HepG2 (cell line): ENCODE measurements around the gene AJM1. TPM values are rescaled to one million over a fixed set of nuclear protein-coding genes. Genes with fewer than 3 reads are reported as not detected.
A peak's percentile ranks its signal among the peaks of the same experiment; 100 is the strongest.
"Not testable (repeated sequence)": the region's sequence is repeated elsewhere in the genome, so short reads cannot be mapped to it uniquely, and the experiment has no call there.

ENCODE experiments used
- ATAC-seq: fragments of 200-7000 bp; cut with Tn5 transposase; 3 replicates; pipeline ENCODE4 v1.9.1; 2020; ENCODE audit warnings: mild to moderate bottlenecking, moderate library complexity
- BruUV-seq: library from RNA; stranded (reverse); fragments of 400-500 nt; replicated peaks from 2 replicates; lab custom pipeline; 2021; lab: Mats Ljungman, UMichigan
- CTCF ChIA-PET: fragments of 300-600 bp; formaldehyde crosslinking; extraction: SDS; loops from one replicate; lab custom pipeline; 2021; ENCODE audit warnings: low total read pairs, inconsistent platforms, low intra/inter-chr PET ratio; lab: Yijun Ruan, JAX
- POLR2A ChIA-PET: fragments of 350-600 bp; sonication (Branson Sonifier 250); formaldehyde crosslinking; loops from one replicate; lab custom pipeline; 2020; ENCODE audit warnings: antibody characterized with exemption, inconsistent platforms; lab: Yijun Ruan, JAX
- DNase-seq: peaks from one replicate; pipeline ENCODE4 v3.0.0-alpha.2; 2015; ENCODE audit warnings: low spot score
- FAIRE-seq: peaks from 3 replicates; lab custom pipeline; 2011; peaks lifted over from hg19 to GRCh38; lab: Jason Lieb, UNC
- H2AFZ ChIP-seq: one replicate; pipeline ENCODE4 v1.6.1; 2011; ENCODE audit warnings: low read length, inconsistent platforms
- H3K27ac ChIP-seq: fragments of 300-600 bp; 3 replicates; pipeline ENCODE4 v1.8.0; 2011; ENCODE audit warnings: mixed run types, mild to moderate bottlenecking, mixed read lengths, low read length, inconsistent platforms; ENCODE audit not compliant: insufficient read depth; ENCODE audit errors: extremely low read length
- H3K27me3 ChIP-seq, 2 experiments: fragments of 200-600 bp in 1 of 2; 2 replicates in 1 of 2; 3 replicates in 1 of 2; pipeline versions ENCODE4 v1.6.0 to v1.8.0; 2011; ENCODE audit warnings: low read length in 2 of 2, mild to moderate bottlenecking in 2 of 2, moderate library complexity in 2 of 2, inconsistent platforms in 1 of 2; ENCODE audit not compliant: insufficient read depth in 2 of 2, control insufficient read depth in 1 of 2
- H3K36me3 ChIP-seq, 2 experiments: fragments of 200-600 bp in 1 of 2; replicated peaks in 1 of 2; 2 replicates in 1 of 2; 3 replicates in 1 of 2; pipeline versions ENCODE4 v1.5.1 to v1.8.0; 2011; ENCODE audit warnings: low read length in 2 of 2, inconsistent platforms in 1 of 2; ENCODE audit not compliant: insufficient read depth in 2 of 2, control insufficient read depth in 1 of 2
- H3K4me1 ChIP-seq: 2 replicates; pipeline ENCODE4 v1.5.1; 2012; ENCODE audit warnings: low read length, inconsistent platforms; ENCODE audit not compliant: insufficient read depth
- H3K4me2 ChIP-seq: 2 replicates; pipeline ENCODE4 v1.6.0; 2011; ENCODE audit warnings: low read depth, low read length, inconsistent platforms
- H3K4me3 ChIP-seq, 3 experiments: fragments of 200-600 bp in 1 of 3; sonication (generic), shearing (Covaris generic) in 1 of 3; replicated peaks in 1 of 3; 2 replicates each; pipeline ENCODE4 v1.5.1; 2011 to 2016; ENCODE audit warnings: low read length in 3 of 3, inconsistent platforms in 2 of 3, low read depth in 2 of 3, mild to moderate bottlenecking in 2 of 3, control low read depth in 1 of 3, mixed read lengths in 1 of 3; ENCODE audit not compliant: insufficient read depth in 1 of 3
- H3K79me2 ChIP-seq: one replicate; pipeline ENCODE4 v1.6.1; 2011; ENCODE audit warnings: low read length, inconsistent platforms; ENCODE audit not compliant: insufficient read depth
- H3K9ac ChIP-seq: 2 replicates; pipeline ENCODE4 v1.6.0; 2011; ENCODE audit warnings: mild to moderate bottlenecking, low read depth, low read length, inconsistent platforms; ENCODE audit not compliant: insufficient read depth
- H3K9me3 ChIP-seq: 2 replicates; pipeline ENCODE4 v1.5.1; 2012; ENCODE audit warnings: mild to moderate bottlenecking, low read length
- H4K20me1 ChIP-seq: 2 replicates; pipeline ENCODE4 v1.6.0; 2011; ENCODE audit warnings: inconsistent platforms, mild to moderate bottlenecking, low read length, moderate library complexity; ENCODE audit not compliant: insufficient read depth
- ARID4A ChIP-seq: sonication (generic); formaldehyde crosslinking; IDR thresholded peaks from 2 replicates; pipeline ENCODE4 v1.5.0; 2020; ENCODE audit warnings: mild to moderate bottlenecking, missing genetic modification reagents, borderline replicate concordance
- ERF ChIP-seq: IDR thresholded peaks from 2 replicates; pipeline ENCODE4 v1.6.1; 2018; ENCODE audit warnings: missing biosample characterization, missing genetic modification reagents
- MLX ChIP-seq: IDR thresholded peaks from 2 replicates; pipeline ENCODE4 v1.6.1; 2016
- PITX1 ChIP-seq: sonication (generic); formaldehyde crosslinking; IDR thresholded peaks from 2 replicates; pipeline ENCODE4 v1.5.1; 2020; ENCODE audit warnings: mild to moderate bottlenecking, missing genetic modification reagents
- RBFOX2 ChIP-seq: fragments of 200-400 bp; formaldehyde crosslinking; IDR thresholded peaks from 2 replicates; pipeline ENCODE4 v1.6.1; 2017; ENCODE audit warnings: low read depth, mild to moderate bottlenecking, low read length
- RXRB ChIP-seq: IDR thresholded peaks from 2 replicates; pipeline ENCODE4 v1.6.1; 2016; ENCODE audit warnings: borderline replicate concordance, missing genetic modification reagents, missing compliant biosample characterization
- SOX5 ChIP-seq: IDR thresholded peaks from 2 replicates; pipeline ENCODE4 v1.6.1; 2016; ENCODE audit warnings: borderline replicate concordance
- TEAD3 ChIP-seq: optimal IDR thresholded peaks from 2 replicates; pipeline ENCODE3; 2016; ENCODE audit warnings: borderline replicate concordance
- ZMAT3 ChIP-seq: sonication (generic); formaldehyde crosslinking; conservative IDR thresholded peaks from 2 replicates; pipeline ENCODE4 v1.7.0; 2021; ENCODE audit warnings: missing genetic modification reagents
- ZNF609 ChIP-seq: sonication (generic); formaldehyde crosslinking; IDR thresholded peaks from 2 replicates; pipeline ENCODE4 v1.4.0; 2020; ENCODE audit warnings: mild to moderate bottlenecking, missing genetic modification reagents, borderline replicate concordance
- WGBS: methylation state at CpG from one replicate; pipeline ENCODE4 v1.1.6; 2017; ENCODE audit warnings: low lambda C conversion rate; 5-methylcytosine and 5-hydroxymethylcytosine counted together
- in situ Hi-C: cut with HindIII; loops from 2 replicates; pipeline ENCODE4 v1.10.0; 2017; ENCODE audit warnings: low pct_unique_long_range_greater_than_20kb; ENCODE audit not compliant: extremely low pct_ligation_motif_present
- intact Hi-C: fragments of 100-400 bp; cut with micrococcal nuclease; formaldehyde crosslinking; loops from one replicate; pipeline ENCODE4 v1.10.0; 2022; ENCODE audit not compliant: unreplicated experiment
- polyA plus RNA-seq, 8 experiments: library from polyadenylated mRNA; depleted of rRNA in 3 of 8; stranded (reverse) in 7 of 8; unstranded in 1 of 8; fragments of >200 nt; fragmentation: Illumina TruSeq in 4 of 8; extraction: Trizol in 4 of 8; gene quantifications; 2 replicates each; pipeline versions ENCODE4 v1.2.1 to v1.2.3, GENCODE V29; 2011 to 2016; ENCODE audit warnings: low read depth in 4 of 8, missing spikeins in 1 of 8, mixed read lengths in 1 of 8; ENCODE audit not compliant: insufficient read depth in 1 of 8
- total RNA-seq, 5 experiments: library from RNA; depleted of rRNA; stranded (reverse); fragments of >200 nt; fragmentation: Illumina TruSeq; extraction: Trizol; gene quantifications; 2 replicates each; pipeline ENCODE4 v1.2.3, GENCODE V29; 2016; ENCODE audit warnings: low read depth in 1 of 5
- TF ChIP-seq, protein P1 (sequence below): sonication (generic); formaldehyde crosslinking; IDR thresholded peaks from 2 replicates; pipeline ENCODE4 v1.4.0; 2020; ENCODE audit warnings: missing genetic modification reagents

Gene AJM1
- total and polyA plus RNA-seq, 2 of the 13 experiments (the other 11 are each of a cell fraction or from before 2014, with no cell fraction given), result 1.1 to 1.2 TPM

- BruUV-seq, intact Hi-C loops, FAIRE-seq, H3K27me3 ChIP-seq, H3K9ac ChIP-seq, H3K9me3 ChIP-seq, in situ Hi-C loops, POLR2A ChIA-PET, H3K4me3 ChIP-seq, DNase-seq, ATAC-seq, CTCF ChIA-PET, H2AFZ ChIP-seq, H4K20me1 ChIP-seq: not testable (repeated sequence)
- peaks cover 79% of the 10 kb centered on the region for H3K4me1 ChIP-seq
- H3K79me2 ChIP-seq, result peaks cover 46% of the 10 kb centered on the region
- peak overlapping the region; percentile 48 for H3K4me2 ChIP-seq
- H3K36me3 ChIP-seq, result 0 out of 5 replicates have a peak, but pooled peaks cover 0 to 12% of the 10 kb centered on the region in 2 experiments
- H3K27ac ChIP-seq, result peak overlapping the region; percentile 53
- 6% methylated on average over 9 of the region's 10 CpGs for WGBS
- TF ChIP-seq ZNF609 (CRISPR knock-in tag), result 0 out of 2 replicates have a peak, but pooled peaks have one; percentile 5
- peak; percentile 27 for TF ChIP-seq TEAD3 (CRISPR knock-in tag)
- TF ChIP-seq RBFOX2, result peak; percentile 49; the same call in 1 of the 2 replicates
- TF ChIP-seq, protein P1, sequence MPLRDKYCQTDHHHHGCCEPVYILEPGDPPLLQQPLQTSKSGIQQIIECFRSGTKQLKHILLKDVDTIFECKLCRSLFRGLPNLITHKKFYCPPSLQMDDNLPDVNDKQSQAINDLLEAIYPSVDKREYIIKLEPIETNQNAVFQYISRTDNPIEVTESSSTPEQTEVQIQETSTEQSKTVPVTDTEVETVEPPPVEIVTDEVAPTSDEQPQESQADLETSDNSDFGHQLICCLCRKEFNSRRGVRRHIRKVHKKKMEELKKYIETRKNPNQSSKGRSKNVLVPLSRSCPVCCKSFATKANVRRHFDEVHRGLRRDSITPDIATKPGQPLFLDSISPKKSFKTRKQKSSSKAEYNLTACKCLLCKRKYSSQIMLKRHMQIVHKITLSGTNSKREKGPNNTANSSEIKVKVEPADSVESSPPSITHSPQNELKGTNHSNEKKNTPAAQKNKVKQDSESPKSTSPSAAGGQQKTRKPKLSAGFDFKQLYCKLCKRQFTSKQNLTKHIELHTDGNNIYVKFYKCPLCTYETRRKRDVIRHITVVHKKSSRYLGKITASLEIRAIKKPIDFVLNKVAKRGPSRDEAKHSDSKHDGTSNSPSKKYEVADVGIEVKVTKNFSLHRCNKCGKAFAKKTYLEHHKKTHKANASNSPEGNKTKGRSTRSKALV (CRISPR knock-in tag), result 0 out of 2 replicates have a peak, but pooled peaks have one; percentile 17
- TF ChIP-seq ERF (CRISPR knock-in tag), result peak; percentile 28; the same call in 1 of the 2 replicates
- peak; percentile 30; the same call in 1 of the 2 replicates for TF ChIP-seq SOX5 (CRISPR knock-in tag)
- peak; percentile 38; the same call in 1 of the 2 replicates for TF ChIP-seq RXRB (CRISPR knock-in tag)
- TF ChIP-seq ZMAT3, result 0 out of 2 replicates have a peak, but pooled peaks have one; percentile 45
- TF ChIP-seq PITX1 (CRISPR knock-in tag), result 0 out of 2 replicates have a peak, but pooled peaks have one; percentile 15
- peak; percentile 74; the same call in 1 of the 2 replicates for TF ChIP-seq MLX (CRISPR knock-in tag)
- TF ChIP-seq ARID4A (CRISPR knock-in tag), result peak; percentile 27; the same call in 1 of the 2 replicates
These were observed 45.4 kb upstream of the AJM1 start for GRCh38 chr9:136796775-136797347.
